Natural killer cell (primary cell): ENCODE results near the gene ITLN2. TPM values are rescaled to one million over a fixed set of nuclear protein-coding genes. Genes with fewer than 3 reads are reported as not detected.
"Not testable (repeated sequence)": the region's sequence is repeated elsewhere in the genome, so short reads cannot be mapped to it uniquely, and the experiment has no call there.

Experiments used
- ATAC-seq, 3 donors: fragments of 150-1000 bp in 2 of 3; fragments of 200-7000 bp in 1 of 3; cut with Tn5 transposase; 1 replicate in 1 of 3; 2 replicates in 2 of 3; pipeline ENCODE4 v1.10.0; 2021; ENCODE audit warnings: mild to moderate bottlenecking in 2 of 3, moderate library complexity in 2 of 3
- DNase-seq, 2 donors: peaks; one replicate each; pipeline versions ENCODE4 v3.0.0 to v3.0.0-alpha.2; 2013 to 2021; ENCODE audit warnings: mixed read lengths in 1 of 2
- H3K27ac ChIP-seq: one replicate; pipeline ENCODE4 v1.5.1; 2013; ENCODE audit warnings: mild to moderate bottlenecking, low read length
- H3K27me3 ChIP-seq: one replicate; pipeline ENCODE4 v1.6.1; 2013; ENCODE audit warnings: low read length; ENCODE audit not compliant: control insufficient read depth, insufficient read depth
- H3K36me3 ChIP-seq: one replicate; pipeline ENCODE4 v1.6.1; 2013; ENCODE audit warnings: low read length; ENCODE audit not compliant: control insufficient read depth, insufficient read depth
- H3K4me1 ChIP-seq: one replicate; pipeline ENCODE4 v1.6.1; 2013; ENCODE audit warnings: low read length; ENCODE audit not compliant: control insufficient read depth, insufficient read depth
- H3K4me3 ChIP-seq: one replicate; pipeline ENCODE4 v1.5.1; 2013; ENCODE audit warnings: low read length
- H3K9me3 ChIP-seq: one replicate; pipeline ENCODE4 v1.6.1; 2013; ENCODE audit warnings: low read length; ENCODE audit not compliant: control insufficient read depth, insufficient read depth
- H3K27ac Mint-ChIP-seq, 2 donors: one replicate each; pipeline ENCODE4 v1.8.0; 2022; ENCODE audit warnings: mild to moderate bottlenecking in 2 of 2, mixed read lengths in 2 of 2, moderate library complexity in 1 of 2
- H3K27me3 Mint-ChIP-seq, 2 donors: one replicate each; pipeline ENCODE4 v1.8.0; 2022; ENCODE audit warnings: low read depth in 2 of 2, mixed read lengths in 2 of 2
- H3K36me3 Mint-ChIP-seq: one replicate; pipeline ENCODE4 v1.8.0; 2022; ENCODE audit warnings: mixed read lengths
- H3K4me1 Mint-ChIP-seq, 2 donors: one replicate each; pipeline ENCODE4 v1.8.0; 2022; ENCODE audit warnings: mixed read lengths in 2 of 2
- H3K4me3 Mint-ChIP-seq: one replicate; pipeline ENCODE4 v1.8.0; 2022; ENCODE audit warnings: mild to moderate bottlenecking, moderate library complexity, mixed read lengths
- H3K9me3 Mint-ChIP-seq, 2 donors: one replicate each; pipeline ENCODE4 v1.8.0; 2022; ENCODE audit warnings: mixed read lengths in 2 of 2
- WGBS: methylation state at CpG from one replicate; pipeline ENCODE4 v1.1.7; 2013; ENCODE audit warnings: missing lambda C conversion rate; ENCODE audit not compliant: insufficient coverage; 5-methylcytosine and 5-hydroxymethylcytosine counted together
- intact Hi-C: fragments of 100-400 bp; cut with micrococcal nuclease; formaldehyde crosslinking; loops from one replicate; pipeline ENCODE4 v1.14.2; 2022
- total RNA-seq, 4 donors: library from RNA; stranded (reverse); fragments of 120-200 nt in 1 of 4; gene quantifications; one replicate each; pipeline versions ENCODE4 v1.2.3 to v1.2.4, GENCODE V29; 2013 to 2022
- TF ChIP-seq, protein P1 (sequence below): fragments of 200-600 bp; IDR thresholded peaks from one replicate; pipeline ENCODE4 v1.8.0; 2022; ENCODE audit warnings: antibody characterized with exemption

Gene ITLN2
- total RNA-seq, 3 donors from 2014 or later (not counting 1 experiment from before 2014, with no cell fraction given): not detected

- no peaks in the 10 kb centered on the region for H3K9me3 Mint-ChIP-seq
- DNase-seq (no peak), ATAC-seq (no peak)
- H3K27me3 Mint-ChIP-seq: peaks cover 17 to 28% of the 10 kb centered on the region in 2 donors
- Histone ChIP-seq H3K27me3 (no peaks in the 10 kb centered on the region), H3K27ac (no peak overlapping the region), H3K9me3 (no peaks in the 10 kb centered on the region), H3K4me3 (no peak overlapping the region), H3K36me3 (no peaks in the 10 kb centered on the region), H3K4me1 (peaks cover 2% of the 10 kb centered on the region)
- no peak overlapping the region for H3K27ac Mint-ChIP-seq
- TF ChIP-seq, protein P1, sequence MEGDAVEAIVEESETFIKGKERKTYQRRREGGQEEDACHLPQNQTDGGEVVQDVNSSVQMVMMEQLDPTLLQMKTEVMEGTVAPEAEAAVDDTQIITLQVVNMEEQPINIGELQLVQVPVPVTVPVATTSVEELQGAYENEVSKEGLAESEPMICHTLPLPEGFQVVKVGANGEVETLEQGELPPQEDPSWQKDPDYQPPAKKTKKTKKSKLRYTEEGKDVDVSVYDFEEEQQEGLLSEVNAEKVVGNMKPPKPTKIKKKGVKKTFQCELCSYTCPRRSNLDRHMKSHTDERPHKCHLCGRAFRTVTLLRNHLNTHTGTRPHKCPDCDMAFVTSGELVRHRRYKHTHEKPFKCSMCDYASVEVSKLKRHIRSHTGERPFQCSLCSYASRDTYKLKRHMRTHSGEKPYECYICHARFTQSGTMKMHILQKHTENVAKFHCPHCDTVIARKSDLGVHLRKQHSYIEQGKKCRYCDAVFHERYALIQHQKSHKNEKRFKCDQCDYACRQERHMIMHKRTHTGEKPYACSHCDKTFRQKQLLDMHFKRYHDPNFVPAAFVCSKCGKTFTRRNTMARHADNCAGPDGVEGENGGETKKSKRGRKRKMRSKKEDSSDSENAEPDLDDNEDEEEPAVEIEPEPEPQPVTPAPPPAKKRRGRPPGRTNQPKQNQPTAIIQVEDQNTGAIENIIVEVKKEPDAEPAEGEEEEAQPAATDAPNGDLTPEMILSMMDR: no peak
- H3K36me3 Mint-ChIP-seq: no peaks in the 10 kb centered on the region
- H3K4me3 Mint-ChIP-seq: no peak overlapping the region
- peaks cover 4% of the 10 kb centered on the region in 2 donors for H3K4me1 Mint-ChIP-seq
- intact Hi-C loops: no loop called here
- 83% methylated on average over 2 of the region's 3 CpGs for WGBS
These were observed 11.7 kb downstream of the ITLN2 start for GRCh38 chr1:160942926-160943325.

GRCh38 chr1:160936666-160937065 lies 17.9 kb downstream of the ITLN2 start:
- H3K4me3 ChIP-seq, H3K27ac ChIP-seq, H3K4me3 Mint-ChIP-seq, ATAC-seq, H3K36me3 Mint-ChIP-seq, H3K27ac Mint-ChIP-seq, H3K9me3 Mint-ChIP-seq, H3K36me3 ChIP-seq, H3K9me3 ChIP-seq, H3K4me1 Mint-ChIP-seq, DNase-seq, H3K4me1 ChIP-seq, H3K27me3 ChIP-seq, intact Hi-C loops: not testable (repeated sequence)
- peaks cover 10 to 19% of the 10 kb centered on the region in 2 donors for H3K27me3 Mint-ChIP-seq
- 93% methylated on average over 9 of the region's 19 CpGs for whole genome bisulfite sequencing

GRCh38 chr1:160935527-160936258 lies 18.9 kb downstream of the ITLN2 start:
- no peaks in the 10 kb centered on the region for H3K4me1 Mint-ChIP-seq
- Histone ChIP-seq H3K36me3 (no peaks in the 10 kb centered on the region), H3K9me3 (no peaks in the 10 kb centered on the region), H3K27ac (no peak overlapping the region), H3K4me1 (no peaks in the 10 kb centered on the region), H3K27me3 (no peaks in the 10 kb centered on the region), H3K4me3 (no peak overlapping the region)
- WGBS: 89% methylated on average over 12 of the region's 12 CpGs
- no peak overlapping the region for H3K4me3 Mint-ChIP-seq
- peaks cover 12 to 26% of the 10 kb centered on the region in 2 donors for H3K27me3 Mint-ChIP-seq
- ATAC-seq (no peak), DNase-seq (no peak)
- TF ChIP-seq, protein P1: no peak
- H3K27ac Mint-ChIP-seq: no peak overlapping the region
- intact Hi-C loops: no loop called here
- no peaks in the 10 kb centered on the region for H3K36me3 Mint-ChIP-seq
- H3K9me3 Mint-ChIP-seq: no peaks in the 10 kb centered on the region

DNA sequence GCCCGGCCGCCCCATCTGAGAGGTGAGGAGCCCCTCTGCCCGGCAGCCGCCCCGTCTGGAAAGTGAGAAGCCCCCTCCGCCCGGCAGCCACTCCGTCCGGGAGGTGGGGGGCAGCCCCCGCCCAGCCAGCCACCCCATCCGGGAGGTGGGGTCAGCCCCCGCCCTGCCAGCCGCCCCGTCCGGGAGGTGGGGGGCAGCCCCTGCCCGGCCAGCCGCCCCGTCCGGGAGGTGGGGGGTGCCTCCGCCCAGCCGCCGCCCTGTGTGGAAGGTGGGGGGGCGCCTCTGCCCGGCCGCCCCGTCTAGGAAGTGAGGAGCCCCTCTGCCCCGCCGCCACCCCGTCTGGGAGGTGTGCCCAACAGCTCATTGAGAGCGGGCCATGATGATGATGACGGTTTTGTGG lies 21.3 kb downstream of the ITLN2 start:
- 94% methylated on average over 31 of the region's 31 CpGs for WGBS
- intact Hi-C loops, H3K4me1 ChIP-seq, DNase-seq, H3K27ac ChIP-seq, H3K9me3 Mint-ChIP-seq, H3K36me3 ChIP-seq, H3K4me3 ChIP-seq, H3K36me3 Mint-ChIP-seq, H3K9me3 ChIP-seq, H3K4me1 Mint-ChIP-seq, H3K27me3 ChIP-seq, H3K27ac Mint-ChIP-seq, ATAC-seq, H3K4me3 Mint-ChIP-seq: not testable (repeated sequence)
- peaks cover 5 to 20% of the 10 kb centered on the region in 2 donors for H3K27me3 Mint-ChIP-seq
